ENCODE measurements around the gene SLC25A11. TPM values are rescaled to one million over a fixed set of nuclear protein-coding genes. Genes with fewer than 3 reads are reported as not detected.

The SLC25A11 gene

DNA sequence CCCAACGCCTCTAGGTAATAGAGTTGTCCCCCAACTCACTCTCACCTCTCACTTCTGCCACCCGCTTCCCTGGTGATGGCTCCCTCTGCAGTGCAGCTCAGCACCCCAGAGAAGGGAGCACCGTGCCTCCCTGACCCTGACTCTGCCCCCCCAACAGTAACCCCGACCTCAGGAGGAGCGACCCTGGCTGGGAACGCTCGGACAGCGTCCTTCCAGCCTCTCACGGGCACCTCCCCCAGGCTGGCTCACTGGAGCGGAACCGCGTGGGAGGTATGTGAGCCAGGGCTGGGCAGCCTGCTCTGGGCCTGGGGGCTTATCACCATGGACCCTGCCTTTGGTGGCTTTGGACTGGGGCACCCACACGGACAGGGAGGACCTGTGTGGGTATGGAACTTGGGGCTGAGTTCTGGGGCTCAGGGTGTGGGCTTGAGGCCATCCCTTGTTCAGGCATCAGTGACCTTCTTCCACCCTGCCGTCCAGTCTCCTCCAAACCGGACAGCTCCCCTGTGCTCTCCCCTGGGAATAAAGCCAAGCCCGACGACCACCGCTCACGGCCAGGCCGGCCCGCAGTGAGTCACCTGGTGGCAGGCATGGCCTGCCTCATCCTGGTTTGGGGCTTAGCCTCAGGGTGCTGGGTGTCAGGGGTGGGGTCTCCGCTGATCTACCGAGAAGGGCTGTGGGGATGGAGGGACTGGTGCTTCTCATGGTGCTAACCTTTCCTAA is 47.2 kb downstream of the SLC25A11 start:
- no peak overlapping the region for H2BK15ac ChIP-seq (replicated peaks; ENCODE audit: low read depth)
- H4K5ac ChIP-seq (ENCODE audit: low read length), result no peak overlapping the region
- no peak overlapping the region for H2AK5ac ChIP-seq (ENCODE audit: low read length)
- no CpG with 5 or more reads among the region's 23 CpGs for WGBS (ENCODE audit: extremely low coverage, insufficient coverage, low lambda C conversion rate)
- no peaks in the 10 kb centered on the region for H3K79me2 ChIP-seq (ENCODE audit: control insufficient read depth, insufficient read depth, low read length)
- no peaks in the 10 kb centered on the region for H3K27me3 ChIP-seq (ENCODE audit: insufficient read depth, low read length, poor library complexity)
- no peaks in the 10 kb centered on the region for H3K79me1 ChIP-seq (ENCODE audit: low read length)
- no peak overlapping the region for H4K8ac ChIP-seq (ENCODE audit: low read depth, low read length)
- no peak overlapping the region for H2BK5ac ChIP-seq (ENCODE audit: low read length)
- H3K4me1 ChIP-seq (ENCODE audit: control insufficient read depth, low read depth, low read length), result no peaks in the 10 kb centered on the region
- no peak overlapping the region for H3K4me3 ChIP-seq (ENCODE audit: low read length)
- peaks cover 8% of the 10 kb centered on the region for H3K36me3 ChIP-seq (ENCODE audit: control insufficient read depth, insufficient read depth, low read length)
- no peak overlapping the region for H2BK120ac ChIP-seq (ENCODE audit: low read depth, low read length)
- no peak overlapping the region for H3K4ac ChIP-seq (ENCODE audit: low read depth, low read length)
- no peak overlapping the region for H3K9ac ChIP-seq (ENCODE audit: low read length)
- no peak overlapping the region for H3K27ac ChIP-seq (ENCODE audit: low read depth, low read length)
- H3K18ac ChIP-seq (ENCODE audit: low read length), result no peak overlapping the region
- DNase-seq, result no peak
- no peak overlapping the region for H3K56ac ChIP-seq (ENCODE audit: low read length)
- H3K23ac ChIP-seq (ENCODE audit: low read length), result no peak overlapping the region
- H3K4me2 ChIP-seq (ENCODE audit: low read length), result no peak overlapping the region

DNA sequence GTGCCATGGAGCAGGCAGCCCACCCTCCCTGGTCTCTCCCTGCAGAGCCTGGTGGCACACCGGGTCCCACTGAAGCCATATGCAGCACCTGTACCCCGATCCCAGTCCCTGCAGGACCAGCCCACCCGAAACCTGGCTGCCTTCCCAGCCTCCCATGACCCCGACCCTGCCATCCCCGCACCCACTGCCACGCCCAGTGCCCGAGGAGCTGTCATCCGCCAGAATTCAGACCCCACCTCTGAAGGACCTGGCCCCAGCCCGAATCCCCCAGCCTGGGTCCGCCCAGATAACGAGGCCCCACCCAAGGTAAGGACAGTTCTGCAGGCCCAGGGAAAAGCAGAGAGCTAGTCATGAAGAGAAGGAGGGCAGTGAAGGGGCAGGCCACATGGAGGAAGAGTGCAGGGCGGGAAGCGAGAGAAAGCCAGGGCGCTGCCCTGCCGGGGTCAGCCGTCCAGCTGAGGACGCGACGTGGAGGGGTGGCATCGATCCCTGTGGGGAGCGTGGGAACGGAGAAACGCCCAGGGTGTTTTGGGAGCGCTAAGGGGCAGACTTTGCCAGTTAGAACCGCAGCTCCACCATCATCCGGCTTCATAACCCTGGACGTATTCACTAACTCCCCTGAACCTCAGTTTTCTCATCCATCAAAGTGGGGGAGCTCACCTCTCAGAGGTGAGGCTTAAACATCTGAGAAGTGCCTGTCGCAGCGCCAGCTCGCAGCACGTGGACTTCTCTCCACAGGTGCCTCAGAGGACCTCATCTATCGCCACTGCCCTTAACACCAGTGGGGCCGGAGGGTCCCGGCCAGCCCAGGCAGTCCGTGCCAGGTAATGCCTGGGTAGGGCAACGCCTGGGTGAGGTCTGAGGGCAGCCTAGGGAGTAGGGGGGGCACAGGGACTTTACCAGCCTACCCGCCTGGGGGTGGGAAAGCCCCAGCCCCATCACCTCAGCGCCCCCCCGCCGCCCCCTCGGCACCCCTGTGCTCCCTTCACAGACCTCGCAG is 48.1 kb downstream of the SLC25A11 start:
- H4K5ac ChIP-seq (ENCODE audit: low read length), result no peak overlapping the region
- no peaks in the 10 kb centered on the region for H3K79me1 ChIP-seq (ENCODE audit: low read length)
- H3K4me2 ChIP-seq (ENCODE audit: low read length), result no peak overlapping the region
- no CpG with 5 or more reads among the region's 42 CpGs for WGBS (ENCODE audit: extremely low coverage, insufficient coverage, low lambda C conversion rate)
- H3K23ac ChIP-seq (ENCODE audit: low read length), result no peak overlapping the region
- peaks cover 8% of the 10 kb centered on the region for H3K36me3 ChIP-seq (ENCODE audit: control insufficient read depth, insufficient read depth, low read length)
- no peak overlapping the region for H2AK5ac ChIP-seq (ENCODE audit: low read length)
- H3K56ac ChIP-seq (ENCODE audit: low read length), result no peak overlapping the region
- H3K9ac ChIP-seq (ENCODE audit: low read length), result no peak overlapping the region
- H3K18ac ChIP-seq (ENCODE audit: low read length), result no peak overlapping the region
- no peaks in the 10 kb centered on the region for H3K27me3 ChIP-seq (ENCODE audit: insufficient read depth, low read length, poor library complexity)
- DNase-seq, result no peak
- no peak overlapping the region for H3K4me3 ChIP-seq (ENCODE audit: low read length)
- H3K79me2 ChIP-seq (ENCODE audit: control insufficient read depth, insufficient read depth, low read length), result no peaks in the 10 kb centered on the region
- no peak overlapping the region for H3K27ac ChIP-seq (ENCODE audit: low read depth, low read length)
- H4K8ac ChIP-seq (ENCODE audit: low read depth, low read length), result no peak overlapping the region
- no peak overlapping the region for H3K4ac ChIP-seq (ENCODE audit: low read depth, low read length)
- H2BK15ac ChIP-seq (replicated peaks; ENCODE audit: low read depth), result no peak overlapping the region
- no peak overlapping the region for H2BK5ac ChIP-seq (ENCODE audit: low read length)
- H3K4me1 ChIP-seq (ENCODE audit: control insufficient read depth, low read depth, low read length), result no peaks in the 10 kb centered on the region
- no peak overlapping the region for H2BK120ac ChIP-seq (ENCODE audit: low read depth, low read length)

GRCh38 chr17:4887581-4887980 is 52.3 kb downstream of the SLC25A11 start:
- no peak for DNase-seq
- Histone ChIP-seq H4K5ac (ENCODE audit: low read length) (no peak overlapping the region), H2BK15ac (replicated peaks; ENCODE audit: low read depth) (no peak overlapping the region), H3K36me3 (ENCODE audit: control insufficient read depth, insufficient read depth, low read length) (peaks cover 7% of the 10 kb centered on the region), H3K27me3 (ENCODE audit: insufficient read depth, low read length, poor library complexity) (no peaks in the 10 kb centered on the region), H3K27ac (ENCODE audit: low read depth, low read length) (no peak overlapping the region), H3K56ac (ENCODE audit: low read length) (no peak overlapping the region), H3K4me2 (ENCODE audit: low read length) (no peak overlapping the region), H3K4me1 (ENCODE audit: control insufficient read depth, low read depth, low read length) (no peaks in the 10 kb centered on the region), H3K23ac (ENCODE audit: low read length) (no peak overlapping the region), H3K79me1 (ENCODE audit: low read length) (no peaks in the 10 kb centered on the region), H2BK120ac (ENCODE audit: low read depth, low read length) (no peak overlapping the region), H3K18ac (ENCODE audit: low read length) (no peak overlapping the region), H3K9ac (ENCODE audit: low read length) (no peak overlapping the region), H3K4me3 (ENCODE audit: low read length) (no peak overlapping the region), H3K79me2 (ENCODE audit: control insufficient read depth, insufficient read depth, low read length) (no peaks in the 10 kb centered on the region), H3K4ac (ENCODE audit: low read depth, low read length) (no peak overlapping the region), H2AK5ac (ENCODE audit: low read length) (no peak overlapping the region), H2BK5ac (ENCODE audit: low read length) (no peak overlapping the region), H4K8ac (ENCODE audit: low read depth, low read length) (no peak overlapping the region)
- no CpG with 5 or more reads among the region's 18 CpGs for WGBS (ENCODE audit: extremely low coverage, insufficient coverage, low lambda C conversion rate)

Small RNA genes within 50 kb of the gene (small RNA-seq; reads per million reads assigned to genes)
- gene MIR6864 (ENCODE audit: insufficient read depth) (not detected), gene MIR6865 (ENCODE audit: insufficient read depth) (not detected)

All from mesendoderm (in vitro differentiated cells).